Epithelial cell of esophagus (primary cell): ENCODE measurements around the gene FBXL13.
A peak's percentile ranks its signal among the peaks of the same experiment; 100 is the strongest.
"Not testable (repeated sequence)": the region's sequence is repeated elsewhere in the genome, so short reads cannot be mapped to it uniquely, and the experiment has no call there.

Source experiments
- DNase-seq: peaks from one replicate; pipeline ENCODE4 v3.0.0; 2010; ENCODE audit warnings: low read depth
- H3K4me3 ChIP-seq: 2 replicates; pipeline ENCODE4 v1.5.1; 2011; ENCODE audit warnings: mild to moderate bottlenecking, low read length, control low read depth
- CTCF ChIP-seq: IDR thresholded peaks from 2 replicates; pipeline ENCODE4 v1.5.1; 2011; ENCODE audit warnings: low read depth, mild to moderate bottlenecking, low read length, control low read depth, inconsistent platforms; ENCODE audit not compliant: insufficient read depth; ENCODE audit errors: missing control alignments

Gene FBXL13

GRCh38 chr7:102811942-102812678, 262.5 kb downstream of the FBXL13 start:
- no peak for TF ChIP-seq CTCF

DNA sequence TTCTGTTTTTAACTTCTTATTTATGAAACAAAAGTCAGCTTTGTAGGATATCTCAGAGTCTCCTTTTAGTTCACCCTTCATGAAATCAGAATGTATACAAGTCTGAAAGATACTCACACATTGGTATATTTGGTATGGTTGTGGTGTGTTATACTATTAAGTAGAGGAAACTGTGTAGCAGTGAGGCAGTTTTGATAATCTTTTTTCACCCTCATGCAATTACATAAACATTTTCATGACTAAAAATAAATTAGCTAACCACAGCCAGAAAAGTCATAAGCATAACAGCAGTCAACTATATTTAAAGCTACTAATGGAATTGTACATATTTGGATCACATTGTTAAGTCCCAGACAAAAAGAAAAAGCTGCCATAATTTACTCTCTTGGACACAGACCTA, 263.7 kb downstream of the FBXL13 start:
- no peak for DNase-seq
- H3K4me3 ChIP-seq, result no peak overlapping the region
- TF ChIP-seq CTCF, result no peak

More at GRCh38 chr7:102811942-102812678, 262.5 kb downstream of the FBXL13 start:
- no peak for DNase-seq
- no peak overlapping the region for H3K4me3 ChIP-seq

DNA sequence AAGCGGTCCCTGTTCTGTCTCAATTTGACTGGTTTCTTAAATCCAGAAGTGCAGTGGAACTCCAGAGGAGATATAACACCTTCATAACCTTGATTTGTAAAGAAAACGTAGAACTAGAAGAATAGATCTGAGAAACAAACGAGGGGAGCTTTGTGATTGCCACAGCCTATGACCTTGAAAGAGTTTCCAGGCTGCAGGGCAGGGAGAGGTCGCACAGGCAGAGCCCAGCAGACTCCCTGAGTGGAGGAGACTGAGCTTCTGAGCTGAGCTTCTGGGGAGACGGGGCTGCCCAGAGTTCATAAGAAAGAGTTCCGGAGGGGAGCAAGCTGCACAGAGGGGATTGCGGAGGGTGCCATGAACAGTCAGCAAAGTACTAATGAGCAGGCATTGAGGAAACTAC, 268.0 kb downstream of the FBXL13 start:
- H3K4me3 ChIP-seq, result no peak overlapping the region
- no peak for DNase-seq
- TF ChIP-seq CTCF, result no peak

DNA sequence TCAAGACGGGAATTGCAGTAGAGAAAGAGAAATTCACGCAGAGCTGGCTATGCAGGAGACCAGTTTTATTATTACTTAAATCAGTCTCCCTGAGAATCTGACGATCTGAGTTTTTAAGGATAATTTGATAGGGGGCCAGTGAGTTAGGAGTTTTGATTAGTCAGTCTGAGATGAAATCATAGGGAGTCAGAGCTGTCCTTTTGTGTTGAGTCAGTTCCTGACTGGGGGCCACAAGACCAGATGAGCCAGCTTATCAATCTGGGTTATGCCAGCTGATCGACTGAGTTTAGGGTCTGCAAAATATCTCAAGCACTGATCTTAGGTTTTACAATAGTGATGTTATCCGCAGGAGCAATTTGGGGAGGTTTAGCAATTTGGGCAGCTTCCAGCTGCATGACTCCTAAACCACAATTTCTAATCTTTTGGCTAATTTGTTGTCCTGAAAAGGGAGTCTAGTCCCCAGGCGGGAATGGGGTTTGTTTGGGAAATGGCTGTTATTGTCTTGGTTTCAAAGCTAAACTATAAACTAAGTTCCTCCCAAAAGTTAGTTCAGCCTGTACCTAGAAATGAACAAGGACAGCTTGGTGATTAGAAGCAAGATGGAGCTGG, 278.5 kb downstream of the FBXL13 start:
- H3K4me3 ChIP-seq, DNase-seq: not testable (repeated sequence)

GRCh38 chr7:102794567-102794966, 280.0 kb downstream of the FBXL13 start:
- H3K4me3 ChIP-seq, result not testable (repeated sequence)
- DNase-seq, result peak; percentile 39

- H3K4me3 ChIP-seq, DNase-seq: not testable (repeated sequence)
These were observed 282.8 kb downstream of the FBXL13 start for GRCh38 chr7:102791831-102792230.

DNA sequence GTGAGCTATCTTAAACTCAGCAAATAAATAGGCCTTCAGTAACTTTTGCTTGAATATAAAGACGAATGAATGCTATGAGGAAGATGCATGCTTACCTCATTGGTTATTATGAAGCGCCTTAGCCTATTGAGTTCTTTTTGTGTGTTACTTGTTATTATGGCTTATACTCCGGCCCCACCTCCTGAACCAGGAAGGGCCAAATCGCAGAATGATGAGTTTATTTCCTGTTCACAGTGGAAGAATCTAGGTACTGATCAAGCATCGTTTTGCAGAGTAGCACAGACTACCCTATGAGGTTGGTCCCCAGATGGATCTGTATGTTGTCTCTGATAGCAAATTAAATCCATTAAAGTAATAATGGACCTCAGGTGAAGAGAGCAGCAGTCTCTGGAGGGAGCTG, 283.2 kb downstream of the FBXL13 start:
- not testable (repeated sequence) for H3K4me3 ChIP-seq, DNase-seq

DNA sequence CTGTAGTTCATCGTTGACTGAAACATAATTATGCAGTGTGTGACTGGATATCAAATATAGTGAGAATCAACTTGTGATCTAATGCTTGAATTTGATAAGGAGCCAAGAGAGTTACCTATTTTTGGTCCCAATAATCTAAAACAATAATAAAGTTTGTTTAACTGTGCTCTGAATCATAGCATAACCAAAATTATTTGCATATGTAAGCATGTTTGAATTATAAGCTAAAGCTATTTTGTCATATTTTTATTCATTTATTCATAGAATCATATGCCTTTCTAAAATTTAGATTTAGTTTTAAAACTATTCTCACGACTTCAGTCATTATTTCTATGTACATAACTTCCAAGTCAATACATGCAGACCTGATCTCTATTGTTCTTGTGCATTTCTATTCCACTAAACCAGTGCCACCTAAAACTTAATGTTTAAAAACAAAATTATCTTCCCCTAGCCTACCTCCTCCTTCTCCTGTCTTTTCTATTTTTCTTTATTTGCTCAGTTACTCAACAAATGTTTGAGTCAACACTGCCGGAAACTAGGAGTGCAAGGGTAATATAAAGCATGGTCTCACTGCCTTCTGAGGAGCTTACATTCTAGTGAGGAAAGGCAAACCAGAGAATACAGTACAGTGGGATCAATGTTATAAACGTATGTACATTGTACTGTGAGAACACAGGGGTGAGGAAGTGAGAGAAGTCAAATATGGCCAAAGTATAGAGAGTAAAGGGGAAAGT, 284.1 kb downstream of the FBXL13 start:
- not testable (repeated sequence) for DNase-seq, H3K4me3 ChIP-seq

GRCh38 chr7:102788770-102789169, 285.8 kb downstream of the FBXL13 start:
- not testable (repeated sequence) for H3K4me3 ChIP-seq
- peak; percentile 32 for DNase-seq

DNA sequence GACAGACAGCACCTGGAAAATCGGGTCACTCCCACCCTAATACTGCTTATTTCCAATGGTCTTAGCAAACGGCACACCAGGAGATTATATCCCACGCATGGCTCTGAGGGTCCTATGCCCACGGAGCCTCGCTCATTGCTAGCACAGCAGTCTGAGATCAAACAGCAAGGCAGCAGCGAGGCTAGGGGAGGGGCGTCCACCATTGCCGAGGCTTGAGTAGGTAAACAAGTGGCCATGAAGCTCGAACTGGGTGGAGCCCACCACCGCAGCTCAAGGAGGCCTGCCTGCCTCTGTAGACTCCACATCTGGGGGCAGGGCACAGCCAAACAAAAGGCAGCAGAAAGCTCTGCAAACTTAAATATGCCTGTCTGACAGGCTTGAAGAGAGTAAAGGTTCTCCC, 293.7 kb downstream of the FBXL13 start:
- not testable (repeated sequence) for DNase-seq

DNA sequence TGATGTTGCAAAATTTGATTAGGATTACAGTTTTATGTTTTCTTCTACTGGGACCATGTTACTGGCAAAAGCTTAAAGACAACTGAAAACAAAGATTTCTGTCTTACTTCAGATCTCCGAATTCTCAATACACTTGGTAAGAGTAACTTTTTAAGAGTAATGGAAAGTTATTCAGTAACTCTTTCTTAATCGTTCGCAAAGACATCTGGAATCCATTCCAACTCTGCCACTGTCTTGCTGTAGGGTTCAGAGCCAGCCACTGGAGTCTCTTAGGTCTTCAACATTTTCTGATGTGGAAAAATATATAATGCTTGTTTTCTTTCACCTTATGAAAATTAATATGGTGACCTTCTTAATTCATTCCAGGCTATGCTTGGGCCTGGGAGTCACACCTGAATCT, 295.9 kb downstream of the FBXL13 start:
- DNase-seq, H3K4me3 ChIP-seq: not testable (repeated sequence)

More for the DNA sequence above, 293.7 kb downstream of the FBXL13 start:
- H3K4me3 ChIP-seq, result not testable (repeated sequence)

DNA sequence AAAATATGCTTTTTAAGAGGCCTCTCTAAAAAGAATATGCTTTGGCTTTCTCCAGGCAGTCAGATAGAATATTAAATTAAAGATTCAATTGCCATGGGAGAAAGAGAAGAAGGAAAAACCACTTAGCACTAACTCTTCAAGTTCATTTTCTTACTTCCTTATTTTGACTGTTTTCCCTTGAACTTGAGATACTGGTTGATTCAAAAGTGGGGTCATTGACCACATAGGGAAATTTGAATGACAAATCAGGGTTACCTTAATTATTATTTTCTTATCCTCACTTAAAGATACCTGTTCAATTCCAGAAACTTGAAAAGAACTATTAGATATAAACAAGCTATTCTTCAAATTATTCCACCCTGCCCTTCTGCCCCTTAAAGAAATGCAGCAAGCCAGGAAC, 298.4 kb downstream of the FBXL13 start:
- not testable (repeated sequence) for H3K4me3 ChIP-seq, DNase-seq

GRCh38 chr7:102770467-102770866, 304.1 kb downstream of the FBXL13 start:
- not testable (repeated sequence) for H3K4me3 ChIP-seq, DNase-seq

GRCh38 chr7:102769657-102770192, 304.9 kb downstream of the FBXL13 start:
- DNase-seq, H3K4me3 ChIP-seq: not testable (repeated sequence)

DNA sequence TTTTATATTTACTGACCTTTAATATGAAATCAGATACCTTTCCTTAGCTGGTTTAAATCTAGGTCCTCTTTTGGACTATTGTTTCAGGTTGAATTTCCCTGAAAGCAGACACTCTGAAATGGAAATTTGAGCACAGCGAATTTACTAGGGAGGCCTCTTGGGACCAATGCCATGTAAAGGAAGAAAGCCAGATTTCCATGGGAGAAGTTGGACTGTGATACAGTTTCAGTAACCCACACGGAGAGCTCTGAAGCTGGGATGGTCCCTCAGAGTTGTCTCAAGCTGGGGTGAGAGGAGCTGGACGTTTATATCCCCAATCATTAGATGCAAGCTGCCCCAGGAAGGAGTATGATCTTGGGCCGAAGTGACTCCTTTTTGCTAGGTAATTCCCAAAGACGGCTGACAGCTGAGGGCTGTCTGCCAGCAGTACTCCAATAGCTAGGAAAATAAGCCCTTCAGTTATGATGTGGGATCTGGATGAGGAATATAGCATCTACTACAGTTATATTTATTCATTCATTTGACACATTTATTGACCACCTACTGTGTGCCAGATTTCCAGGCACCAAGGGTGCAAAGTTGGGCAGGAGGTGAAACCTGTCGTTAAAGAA, 311.2 kb downstream of the FBXL13 start:
- H3K4me3 ChIP-seq, DNase-seq: not testable (repeated sequence)
